Loucy (cell line): ENCODE measurements around the gene PCSK5.

Experiments
- H2AFZ ChIP-seq: fragments of 200-600 bp; sonication (generic); 2 replicates; pipeline ENCODE4 v1.6.0; 2016; ENCODE audit warnings: antibody characterized with exemption, mild to moderate bottlenecking, low read length, moderate library complexity
- H3F3A ChIP-seq: fragments of 200-600 bp; 2 replicates; pipeline ENCODE4 v1.6.0; 2016; ENCODE audit warnings: antibody characterized with exemption, low read depth, mild to moderate bottlenecking
- H3K27me3 ChIP-seq: fragments of 200-600 bp; sonication (generic); 2 replicates; pipeline ENCODE4 v1.6.1; 2014; ENCODE audit warnings: low read length, mild to moderate bottlenecking; ENCODE audit not compliant: insufficient read depth, poor library complexity, severe bottlenecking
- H3K36me3 ChIP-seq: fragments of 200-600 bp; sonication (generic); 2 replicates; pipeline ENCODE4 v1.6.1; 2016; ENCODE audit warnings: low read length; ENCODE audit not compliant: insufficient read depth
- H3K4me1 ChIP-seq: fragments of 200-600 bp; sonication (generic); 2 replicates; pipeline ENCODE4 v1.5.1; 2014; ENCODE audit warnings: low read length, mild to moderate bottlenecking; ENCODE audit not compliant: insufficient read depth, poor library complexity, severe bottlenecking
- H3K4me2 ChIP-seq: fragments of 200-600 bp; sonication (generic); 2 replicates; pipeline ENCODE4 v1.6.0; 2014; ENCODE audit warnings: antibody characterized with exemption, low read length, low read depth, mild to moderate bottlenecking; ENCODE audit not compliant: poor library complexity, severe bottlenecking
- H3K4me3 ChIP-seq: fragments of 200-600 bp; sonication (generic); 2 replicates; pipeline ENCODE4 v1.5.1; 2014; ENCODE audit warnings: low read length, mild to moderate bottlenecking, mixed read lengths; ENCODE audit not compliant: poor library complexity, severe bottlenecking
- H3K79me2 ChIP-seq: fragments of 200-600 bp; sonication (generic); 2 replicates; pipeline ENCODE4 v1.6.1; 2014; ENCODE audit warnings: low read length; ENCODE audit not compliant: insufficient read depth
- H3K9ac ChIP-seq: fragments of 200-600 bp; sonication (generic); 2 replicates; pipeline ENCODE4 v1.6.0; 2014; ENCODE audit warnings: mild to moderate bottlenecking, low read depth, low read length, moderate library complexity; ENCODE audit not compliant: poor library complexity, severe bottlenecking
- H3K9me2 ChIP-seq: fragments of 200-600 bp; sonication (generic); replicated peaks from 2 replicates; pipeline ENCODE4 v1.6.1; 2016; ENCODE audit warnings: low read depth, low read length, mixed read lengths
- H3K9me3 ChIP-seq: fragments of 200-600 bp; sonication (generic); 2 replicates; pipeline ENCODE4 v1.6.1; 2014; ENCODE audit warnings: mild to moderate bottlenecking, antibody characterized with exemption, low read length, low read depth; ENCODE audit not compliant: insufficient read depth
- H4K20me1 ChIP-seq: fragments of 200-600 bp; sonication (generic); 2 replicates; pipeline ENCODE4 v1.6.0; 2014; ENCODE audit warnings: antibody characterized with exemption, low read length, mild to moderate bottlenecking; ENCODE audit not compliant: insufficient read depth, poor library complexity, severe bottlenecking
- CTCF ChIP-seq: fragments of 200-600 bp; sonication (generic); conservative IDR thresholded peaks from 2 replicates; pipeline ENCODE4 v1.5.1; 2014; ENCODE audit warnings: mild to moderate bottlenecking, antibody characterized with exemption, low read length
- EZH2phosphoT487 ChIP-seq: fragments of 200-600 bp; IDR thresholded peaks from 2 replicates; pipeline ENCODE4 v1.6.1; 2018; ENCODE audit warnings: antibody characterized with exemption, mild to moderate bottlenecking, moderate library complexity, borderline replicate concordance

The PCSK5 gene

GRCh38 chr9:75921391-75922127 is 31.1 kb downstream of the PCSK5 start:
- H3K27me3 ChIP-seq: no peaks in the 10 kb centered on the region
- no peaks in the 10 kb centered on the region for H3F3A ChIP-seq
- no peak overlapping the region for H3K4me3 ChIP-seq
- H3K4me1 ChIP-seq: no peaks in the 10 kb centered on the region
- no peaks in the 10 kb centered on the region for H3K9me3 ChIP-seq
- H2AFZ ChIP-seq: no peak overlapping the region
- H4K20me1 ChIP-seq: no peaks in the 10 kb centered on the region
- H3K9me2 ChIP-seq: no peaks in the 10 kb centered on the region
- H3K36me3 ChIP-seq: no peaks in the 10 kb centered on the region
- no peaks in the 10 kb centered on the region for H3K79me2 ChIP-seq
- no peak overlapping the region for H3K4me2 ChIP-seq
- TF ChIP-seq EZH2phosphoT487: no peak
- no peak for TF ChIP-seq CTCF
- no peak overlapping the region for H3K9ac ChIP-seq

- no peaks in the 10 kb centered on the region for H3F3A ChIP-seq
- no peaks in the 10 kb centered on the region for H3K27me3 ChIP-seq
- no peaks in the 10 kb centered on the region for H3K4me1 ChIP-seq
- no peak overlapping the region for H2AFZ ChIP-seq
- H3K4me2 ChIP-seq: no peak overlapping the region
- no peaks in the 10 kb centered on the region for H3K9me2 ChIP-seq
- H3K4me3 ChIP-seq: no peak overlapping the region
- H3K9me3 ChIP-seq: no peaks in the 10 kb centered on the region
- no peaks in the 10 kb centered on the region for H4K20me1 ChIP-seq
- H3K9ac ChIP-seq: no peak overlapping the region
- TF ChIP-seq EZH2phosphoT487 (no peak), CTCF (no peak)
- no peaks in the 10 kb centered on the region for H3K36me3 ChIP-seq
- H3K79me2 ChIP-seq: no peaks in the 10 kb centered on the region
Observed at GRCh38 chr9:75926385-75926784, 35.9 kb downstream of the PCSK5 start.

GRCh38 chr9:75927356-75927755 is 36.9 kb downstream of the PCSK5 start:
- Histone ChIP-seq H3K9me2 (no peaks in the 10 kb centered on the region), H4K20me1 (no peaks in the 10 kb centered on the region), H3K9me3 (no peaks in the 10 kb centered on the region), H3K79me2 (no peaks in the 10 kb centered on the region), H3K4me2 (no peak overlapping the region), H3K4me3 (no peak overlapping the region), H2AFZ (no peak overlapping the region), H3K4me1 (no peaks in the 10 kb centered on the region), H3K27me3 (no peaks in the 10 kb centered on the region), H3F3A (no peaks in the 10 kb centered on the region), H3K9ac (no peak overlapping the region), H3K36me3 (no peaks in the 10 kb centered on the region)
- TF ChIP-seq CTCF: no peak
- TF ChIP-seq EZH2phosphoT487: no peak
